SJCRH30 (cell line): ENCODE results near the gene AP1AR. TPM values are rescaled to one million over a fixed set of nuclear protein-coding genes. Genes with fewer than 3 reads are reported as not detected.
A peak's percentile ranks its signal among the peaks of the same experiment; 100 is the strongest.
"Not testable (repeated sequence)": the region's sequence is repeated elsewhere in the genome, so short reads cannot be mapped to it uniquely, and the experiment has no call there.

Source experiments
- DNase-seq, 2 experiments: peaks; one replicate each; pipeline ENCODE4 v3.0.0-alpha.2; 2015 to 2020
- H3K27ac ChIP-seq: fragments of 250-450 bp; sonication (Bioruptor Pico); 2 replicates; pipeline ENCODE4 v1.5.1; 2020; ENCODE audit warnings: mild to moderate bottlenecking, moderate library complexity
- H3K27me3 ChIP-seq: fragments of 250-450 bp; sonication (Bioruptor Pico); 2 replicates; pipeline ENCODE4 v1.5.1; 2020; ENCODE audit warnings: mild to moderate bottlenecking, moderate library complexity
- H3K36me3 ChIP-seq: fragments of 250-450 bp; sonication (Bioruptor Pico); 2 replicates; pipeline ENCODE4 v1.5.1; 2020; ENCODE audit warnings: mild to moderate bottlenecking, moderate library complexity
- H3K4me1 ChIP-seq: fragments of 250-450 bp; sonication (Bioruptor Pico); 2 replicates; pipeline ENCODE4 v1.5.1; 2020; ENCODE audit warnings: mild to moderate bottlenecking, moderate library complexity
- H3K4me3 ChIP-seq: fragments of 250-450 bp; sonication (Bioruptor Pico); 2 replicates; pipeline ENCODE4 v1.5.1; 2020; ENCODE audit warnings: mild to moderate bottlenecking, moderate library complexity
- H3K9me3 ChIP-seq: fragments of 250-450 bp; sonication (Bioruptor Pico); replicated peaks from 2 replicates; pipeline ENCODE4 v1.5.1; 2020; ENCODE audit warnings: mild to moderate bottlenecking, moderate library complexity
- total RNA-seq: library from RNA; depleted of rRNA; stranded (reverse); fragments of >200 nt; shearing (Covaris generic); gene quantifications from 2 replicates; pipeline ENCODE4 v1.2.3, GENCODE V29; 2014

The AP1AR gene
- total RNA-seq, 1 experiment from 2014 or later, result 24.7 TPM

- Histone ChIP-seq H3K27ac (no peak overlapping the region), H3K9me3 (no peaks in the 10 kb centered on the region)
Observed at GRCh38 chr4:112279025-112279881, 47.7 kb downstream of the AP1AR start.

GRCh38 chr4:112279882-112280315 is 48.3 kb downstream of the AP1AR start:
- Histone ChIP-seq H3K4me1 (peaks cover 8% of the 10 kb centered on the region), H3K27me3 (no peaks in the 10 kb centered on the region), H3K9me3 (no peaks in the 10 kb centered on the region), H3K27ac (no peak overlapping the region), H3K4me3 (no peak overlapping the region), H3K36me3 (peaks cover 9% of the 10 kb centered on the region)
- no peak for DNase-seq

More at GRCh38 chr4:112279025-112279881, 47.7 kb downstream of the AP1AR start:
- H3K4me1 ChIP-seq, result peaks cover 8% of the 10 kb centered on the region
- H3K27me3 ChIP-seq, result no peaks in the 10 kb centered on the region
- DNase-seq, result no peak
- no peak overlapping the region for H3K4me3 ChIP-seq
- peaks cover 9% of the 10 kb centered on the region for H3K36me3 ChIP-seq

- Histone ChIP-seq H3K4me1 (peaks cover 8% of the 10 kb centered on the region), H3K4me3 (no peak overlapping the region), H3K27me3 (no peaks in the 10 kb centered on the region), H3K9me3 (no peaks in the 10 kb centered on the region), H3K27ac (no peak overlapping the region), H3K36me3 (peaks cover 9% of the 10 kb centered on the region)
- no peak for DNase-seq
Observed at GRCh38 chr4:112280386-112281056, 48.9 kb downstream of the AP1AR start.

GRCh38 chr4:112281895-112282398 is 50.4 kb downstream of the AP1AR start:
- H3K27me3 ChIP-seq, DNase-seq, H3K36me3 ChIP-seq, H3K4me3 ChIP-seq, H3K9me3 ChIP-seq, H3K4me1 ChIP-seq, H3K27ac ChIP-seq: not testable (repeated sequence)

GRCh38 chr4:112282860-112283667 is 51.5 kb downstream of the AP1AR start:
- Histone ChIP-seq H3K4me3 (no peak overlapping the region), H3K27ac (no peak overlapping the region), H3K27me3 (no peaks in the 10 kb centered on the region), H3K4me1 (peaks cover 6% of the 10 kb centered on the region), H3K36me3 (peaks cover 3% of the 10 kb centered on the region), H3K9me3 (no peaks in the 10 kb centered on the region)
- no peak for DNase-seq

- Histone ChIP-seq H3K36me3 (peaks cover 3% of the 10 kb centered on the region), H3K27ac (no peak overlapping the region), H3K9me3 (no peaks in the 10 kb centered on the region), H3K4me3 (peak overlapping the region; percentile 85), H3K27me3 (no peaks in the 10 kb centered on the region), H3K4me1 (peaks cover 6% of the 10 kb centered on the region)
- DNase-seq, result no peak
Observed at GRCh38 chr4:112284166-112284565, 52.6 kb downstream of the AP1AR start.

- Histone ChIP-seq H3K27me3 (no peaks in the 10 kb centered on the region), H3K4me1 (peaks cover 6% of the 10 kb centered on the region), H3K36me3 (peaks cover 3% of the 10 kb centered on the region), H3K9me3 (no peaks in the 10 kb centered on the region), H3K4me3 (peak overlapping the region; percentile 85), H3K27ac (peak overlapping the region; percentile 63)
- peak; percentile 12 to 46 for DNase-seq
Observed at GRCh38 chr4:112284662-112285411, 53.2 kb downstream of the AP1AR start.

- Histone ChIP-seq H3K4me3 (no peak overlapping the region), H3K9me3 (no peaks in the 10 kb centered on the region), H3K27me3 (no peaks in the 10 kb centered on the region), H3K4me1 (peaks cover 6% of the 10 kb centered on the region), H3K27ac (no peak overlapping the region), H3K36me3 (no peaks in the 10 kb centered on the region)
- DNase-seq, result no peak
Observed at GRCh38 chr4:112287258-112287989, 55.8 kb downstream of the AP1AR start.

- no peaks in the 10 kb centered on the region for H3K36me3 ChIP-seq
- DNase-seq, result no peak
- H3K27me3 ChIP-seq, result no peaks in the 10 kb centered on the region
- H3K4me3 ChIP-seq, result no peak overlapping the region
- no peak overlapping the region for H3K27ac ChIP-seq
- peaks cover 4% of the 10 kb centered on the region for H3K4me1 ChIP-seq
- no peaks in the 10 kb centered on the region for H3K9me3 ChIP-seq
Observed at GRCh38 chr4:112288455-112288854, 56.9 kb downstream of the AP1AR start.

- Histone ChIP-seq H3K4me3 (no peak overlapping the region), H3K4me1 (no peaks in the 10 kb centered on the region), H3K27ac (no peak overlapping the region), H3K9me3 (no peaks in the 10 kb centered on the region), H3K27me3 (no peaks in the 10 kb centered on the region), H3K36me3 (no peaks in the 10 kb centered on the region)
- DNase-seq, result no peak
Observed at GRCh38 chr4:112289407-112290253, 58.0 kb downstream of the AP1AR start.

GRCh38 chr4:112290341-112290740 is 58.8 kb downstream of the AP1AR start:
- H3K4me1 ChIP-seq, result no peaks in the 10 kb centered on the region
- no peak for DNase-seq
- no peaks in the 10 kb centered on the region for H3K27me3 ChIP-seq
- no peak overlapping the region for H3K27ac ChIP-seq
- H3K4me3 ChIP-seq, result no peak overlapping the region
- no peaks in the 10 kb centered on the region for H3K36me3 ChIP-seq
- H3K9me3 ChIP-seq, result no peaks in the 10 kb centered on the region

GRCh38 chr4:112296949-112297880 is 65.6 kb downstream of the AP1AR start, which contains the start of gene ALPK1:
TSS of gene ALPK1 (plus strand) at chr4:112297369.
- Histone ChIP-seq H3K4me3 (peak within 1 kb of the TSS; percentile 50), H3K36me3 (no peaks in the 10 kb centered on the region), H3K9me3 (no peaks in the 10 kb centered on the region), H3K4me1 (no peaks in the 10 kb centered on the region), H3K27me3 (no peaks in the 10 kb centered on the region), H3K27ac (no peak within 1 kb of the TSS)
- DNase-seq, result peak; percentile 18 to 77
